B cell (primary cell): ENCODE results near the gene VPS54. TPM values are rescaled to one million over a fixed set of nuclear protein-coding genes. Genes with fewer than 3 reads are reported as not detected.

ENCODE experiments used
- ATAC-seq: fragments of 200-7000 bp; cut with Tn5 transposase; one replicate; pipeline ENCODE4 v1.10.0; 2021; ENCODE audit warnings: low read depth, mild to moderate bottlenecking, moderate number of reproducible peaks, moderate library complexity
- CTCF ChIA-PET: fragments of 350-600 bp; sonication (Branson Sonifier 250); formaldehyde crosslinking; loops from one replicate; lab custom pipeline; 2021; ENCODE audit warnings: antibody characterized with exemption, inconsistent platforms; lab: Charles Lee
- POLR2A ChIA-PET: fragments of 350-600 bp; sonication (Branson Sonifier 250); formaldehyde crosslinking; loops from one replicate; lab custom pipeline; 2021; ENCODE audit warnings: antibody characterized with exemption; lab: Charles Lee
- DNase-seq: peaks from one replicate; pipeline ENCODE4 v3.0.0; 2013
- H2AFZ ChIP-seq: 2 replicates; pipeline ENCODE4 v1.6.1; 2012; ENCODE audit warnings: mild to moderate bottlenecking, low read depth, low read length; ENCODE audit not compliant: insufficient read depth, poor library complexity, severe bottlenecking
- H3K27ac ChIP-seq, 2 donors: 1 replicate in 1 of 2; 2 replicates in 1 of 2; pipeline ENCODE4 v1.5.1; 2012 to 2013; ENCODE audit warnings: low read length in 2 of 2, mild to moderate bottlenecking in 2 of 2, moderate library complexity in 1 of 2
- H3K27me3 ChIP-seq, 4 experiments: fragments of 200-600 bp in 1 of 4; sonication (generic) in 1 of 4; replicated peaks in 1 of 4; 1 replicate in 2 of 4; 2 replicates in 2 of 4; pipeline versions ENCODE4 v1.6.1 to v1.7.0; 2013 to 2016; ENCODE audit warnings: low read length in 3 of 4, mild to moderate bottlenecking in 2 of 4, mixed read lengths in 1 of 4, moderate library complexity in 1 of 4; ENCODE audit not compliant: insufficient read depth in 4 of 4, control insufficient read depth in 3 of 4; ENCODE audit errors: control extremely low read depth in 1 of 4
- H3K36me3 ChIP-seq, 2 experiments: replicated peaks in 1 of 2; 1 replicate in 1 of 2; 2 replicates in 1 of 2; pipeline versions ENCODE4 v1.6.1 to v1.7.1; 2013; ENCODE audit warnings: low read length in 1 of 2; ENCODE audit not compliant: insufficient read depth in 2 of 2, control insufficient read depth in 1 of 2; ENCODE audit errors: control extremely low read depth in 1 of 2, extremely low read depth in 1 of 2
- H3K4me1 ChIP-seq, 2 donors: fragments of 200-600 bp in 1 of 2; sonication (generic) in 1 of 2; 1 replicate in 1 of 2; 2 replicates in 1 of 2; pipeline versions ENCODE4 v1.5.1 to v1.6.1; 2013 to 2017; ENCODE audit warnings: low read length in 2 of 2; ENCODE audit not compliant: control insufficient read depth in 2 of 2, insufficient read depth in 2 of 2
- H3K4me2 ChIP-seq: replicated peaks from 2 replicates; pipeline ENCODE3; 2012; ENCODE audit warnings: mild to moderate bottlenecking, low read depth, low read length; ENCODE audit not compliant: poor library complexity, severe bottlenecking
- H3K4me3 ChIP-seq, 5 experiments: fragments of 200-600 bp in 1 of 5; sonication (generic) in 1 of 5; 1 replicate in 3 of 5; 2 replicates in 2 of 5; pipeline versions ENCODE4 v1.5.1 to v1.7.0; 2011 to 2016; ENCODE audit warnings: low read length in 4 of 5, mild to moderate bottlenecking in 4 of 5, low read depth in 2 of 5, control low read depth in 1 of 5, moderate library complexity in 1 of 5; ENCODE audit not compliant: insufficient read depth in 1 of 5; ENCODE audit errors: control extremely low read depth in 1 of 5, extremely low read depth in 1 of 5
- H3K79me2 ChIP-seq: fragments of 200-600 bp; sonication (generic); one replicate; pipeline ENCODE4 v1.6.0; 2016; ENCODE audit warnings: low read length; ENCODE audit not compliant: control insufficient read depth, insufficient read depth
- H3K9ac ChIP-seq: fragments of 200-600 bp; sonication (generic); 2 replicates; pipeline ENCODE4 v1.6.1; 2017; ENCODE audit warnings: mild to moderate bottlenecking, low read length, moderate library complexity
- H3K9me3 ChIP-seq, 3 donors: one replicate each; pipeline versions ENCODE4 v1.6.1 to v1.7.1; 2013; ENCODE audit warnings: low read length in 2 of 3; ENCODE audit not compliant: control insufficient read depth in 2 of 3, insufficient read depth in 1 of 3; ENCODE audit errors: control extremely low read depth in 1 of 3
- H4K20me1 ChIP-seq: 2 replicates; pipeline ENCODE4 v1.6.0; 2012; ENCODE audit warnings: mild to moderate bottlenecking, low read length; ENCODE audit not compliant: insufficient read depth, control insufficient read depth, poor library complexity, severe bottlenecking
- H3K27ac Mint-ChIP-seq: one replicate; pipeline ENCODE4 v1.8.0; 2021; ENCODE audit warnings: mixed read lengths
- H3K27me3 Mint-ChIP-seq: one replicate; pipeline ENCODE4 v1.8.0; 2021; ENCODE audit warnings: mixed read lengths
- H3K4me1 Mint-ChIP-seq: one replicate; pipeline ENCODE4 v1.8.0; 2021; ENCODE audit warnings: mixed read lengths
- H3K4me3 Mint-ChIP-seq: one replicate; pipeline ENCODE4 v1.8.0; 2021; ENCODE audit warnings: mixed read lengths
- H3K9me3 Mint-ChIP-seq: one replicate; pipeline ENCODE4 v1.8.0; 2022; ENCODE audit warnings: mixed read lengths; ENCODE audit not compliant: insufficient read depth
- CTCF ChIP-seq: fragments of 200-600 bp; IDR thresholded peaks from one replicate; pipeline ENCODE4 v1.8.0; 2022; ENCODE audit warnings: antibody characterized with exemption, mild to moderate bottlenecking
- EZH2 ChIP-seq: IDR thresholded peaks from 2 replicates; pipeline ENCODE4 v1.6.1; 2012; ENCODE audit warnings: borderline replicate concordance, low read depth, mild to moderate bottlenecking, moderate library complexity, low read length; ENCODE audit not compliant: insufficient read depth, poor library complexity, severe bottlenecking
- WGBS: methylation state at CpG from one replicate; pipeline ENCODE4 v1.1.5; 2013; ENCODE audit warnings: missing lambda C conversion rate; ENCODE audit not compliant: insufficient coverage; 5-methylcytosine and 5-hydroxymethylcytosine counted together
- intact Hi-C: fragments of 100-400 bp; cut with micrococcal nuclease; formaldehyde crosslinking; loops from one replicate; pipeline ENCODE4 v1.10.0; 2022
- polyA plus RNA-seq: library from polyadenylated mRNA; depleted of rRNA; stranded (reverse); fragments of >200 nt; gene quantifications from 2 replicates; pipeline ENCODE4 v1.2.3, GENCODE V29; 2012
- total RNA-seq, 2 donors: library from RNA; stranded (reverse); fragments of 120-200 nt in 1 of 2; gene quantifications; 1 replicate in 1 of 2; 2 replicates in 1 of 2; pipeline versions ENCODE4 v1.2.3 to v1.2.4, GENCODE V29; 2013 to 2022

VPS54 gene
- total and polyA plus RNA-seq, 2 donors (not counting 1 experiment from before 2014, with no cell fraction given), result 6.2 to 13.2 TPM

GRCh38 chr2:64015898-64016297 is 3.3 kb downstream of the VPS54 start:
- Histone ChIP-seq H3K36me3 (peaks cover 0 to 2% of the 10 kb centered on the region in 2 experiments), H4K20me1 (peaks cover 12% of the 10 kb centered on the region), H3K27ac (no peak overlapping the region), H3K4me3 (no peak overlapping the region), H3K9ac (no peak overlapping the region), H3K79me2 (peaks cover 50% of the 10 kb centered on the region), H3K4me1 (peaks cover 10 to 20% of the 10 kb centered on the region in 2 donors), H2AFZ (no peak overlapping the region), H3K9me3 (no peaks in the 10 kb centered on the region), H3K4me2 (no peak overlapping the region), H3K27me3 (no peaks in the 10 kb centered on the region)
- Mint-ChIP-seq H3K9me3 (no peaks in the 10 kb centered on the region), H3K4me1 (peaks cover 32% of the 10 kb centered on the region), H3K27me3 (no peaks in the 10 kb centered on the region), H3K27ac (no peak overlapping the region), H3K4me3 (no peak overlapping the region)
- ChIA-PET POLR2A (no interaction called here), CTCF (interaction anchor here (0.7 to 1.0 kb wide), 2 partner anchors 311 to 312 kb away, joined by 3 to 7 read pairs; no protein-coding TSS in a partner anchor)
- 97% methylated on average over 2 of the region's 3 CpGs for WGBS
- TF ChIP-seq CTCF, result no peak
- TF ChIP-seq EZH2, result no peak
- DNase-seq, result no peak
- intact Hi-C loops, result loop anchor here (5.0 kb wide), 2 partner anchors 174 to 429 kb away; partner anchors contain the start of genes MDH1, UGP2 and WDPCP
- ATAC-seq, result no peak

- peaks cover 50% of the 10 kb centered on the region for H3K79me2 ChIP-seq
- Mint-ChIP-seq H3K9me3 (no peaks in the 10 kb centered on the region), H3K27ac (no peak overlapping the region), H3K4me1 (peaks cover 30% of the 10 kb centered on the region), H3K4me3 (no peak overlapping the region), H3K27me3 (no peaks in the 10 kb centered on the region)
- no peaks in the 10 kb centered on the region for H3K27me3 ChIP-seq
- no CpG with 5 or more reads among the region's 5 CpGs for whole genome bisulfite sequencing
- TF ChIP-seq EZH2, result no peak
- TF ChIP-seq CTCF, result no peak
- DNase-seq, result no peak
- H2AFZ ChIP-seq, result no peak overlapping the region
- H3K4me1 ChIP-seq, result peaks cover 10 to 20% of the 10 kb centered on the region in 2 donors
- no peak overlapping the region for H3K4me3 ChIP-seq
- H3K9me3 ChIP-seq, result no peaks in the 10 kb centered on the region
- H3K4me2 ChIP-seq, result no peak overlapping the region
- intact Hi-C loops, result loop anchor here (5.0 kb wide), 2 partner anchors 173 to 428 kb away; partner anchors contain the start of genes MDH1, UGP2 and WDPCP
- no peak overlapping the region for H3K9ac ChIP-seq
- ChIA-PET POLR2A (no interaction called here), CTCF (no interaction called here)
- H4K20me1 ChIP-seq, result peaks cover 12% of the 10 kb centered on the region
- H3K36me3 ChIP-seq, result peaks cover 0 to 2% of the 10 kb centered on the region in 2 experiments
- no peak for ATAC-seq
- no peak overlapping the region for H3K27ac ChIP-seq
Observed at GRCh38 chr2:64015391-64015790, 3.8 kb downstream of the VPS54 start.
